GM21529 (cell line): ENCODE results near the gene CHST1.

Experiments used
- ATAC-seq: cut with Tn5 transposase; IDR thresholded peaks from one replicate; pipeline ENCODE4 v1.9.1; 2021; ENCODE audit not compliant: unreplicated experiment

CHST1 gene

DNA sequence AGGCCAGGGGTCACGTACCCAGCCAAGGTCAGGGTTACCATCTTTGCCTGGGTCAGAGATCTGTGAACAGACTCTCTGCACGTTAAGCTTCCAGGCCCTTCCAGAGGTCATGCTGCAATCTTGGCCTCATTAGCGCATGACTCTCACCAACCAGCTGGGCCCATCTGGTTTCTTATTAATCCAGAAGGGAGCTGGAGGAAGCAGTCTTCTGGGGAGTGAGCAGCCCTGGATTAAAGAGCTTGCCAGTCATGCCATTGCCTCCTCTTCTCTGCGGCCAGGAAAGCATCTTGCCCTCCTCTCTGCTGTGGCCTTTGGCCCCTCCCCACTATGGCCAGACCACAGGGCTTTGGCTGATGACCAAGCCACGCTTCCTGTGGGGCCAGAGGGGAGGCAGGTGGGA lies 57.4 kb downstream of the CHST1 start:
- no peak for ATAC-seq

- ATAC-seq, result no peak
Observed at GRCh38 chr11:45606514-45607281, 58.7 kb downstream of the CHST1 start.

GRCh38 chr11:45605051-45605450 lies 60.4 kb downstream of the CHST1 start:
- ATAC-seq, result no peak

GRCh38 chr11:45603946-45604682 lies 61.3 kb downstream of the CHST1 start:
- ATAC-seq, result no peak

GRCh38 chr11:45599161-45599943 lies 66.1 kb downstream of the CHST1 start:
- ATAC-seq, result no peak
